Activated CD8-positive, alpha-beta T cell treated with anti-CD3 and anti-CD28 coated beads for 36 hours (primary cell): ENCODE measurements around the gene FBXL17. TPM values are rescaled to one million over a fixed set of nuclear protein-coding genes. Genes with fewer than 3 reads are reported as not detected.

Experiments used
- ATAC-seq: fragments of 200-7000 bp; cut with Tn5 transposase; one replicate; pipeline ENCODE4 v1.10.0; 2021; ENCODE audit warnings: mild to moderate bottlenecking, moderate library complexity
- CTCF ChIA-PET: fragments of 350-600 bp; sonication (Branson Sonifier 250); formaldehyde crosslinking; loops from one replicate; lab custom pipeline; 2021; ENCODE audit warnings: antibody characterized with exemption; lab: Charles Lee
- POLR2A ChIA-PET: fragments of 350-600 bp; sonication (Branson Sonifier 250); formaldehyde crosslinking; loops from one replicate; lab custom pipeline; 2021; ENCODE audit warnings: antibody characterized with exemption; lab: Charles Lee
- DNase-seq: peaks from one replicate; pipeline ENCODE4 v3.0.0-alpha.2; 2020
- H3K27ac Mint-ChIP-seq: one replicate; pipeline ENCODE4 v1.8.0; 2021; ENCODE audit warnings: mild to moderate bottlenecking, mixed read lengths
- H3K27me3 Mint-ChIP-seq: one replicate; pipeline ENCODE4 v1.8.0; 2021; ENCODE audit warnings: mixed read lengths
- H3K36me3 Mint-ChIP-seq: one replicate; pipeline ENCODE4 v1.8.0; 2021; ENCODE audit warnings: low read depth, mixed read lengths
- H3K4me1 Mint-ChIP-seq: one replicate; pipeline ENCODE4 v1.8.0; 2021; ENCODE audit warnings: low read depth, mixed read lengths
- H3K4me3 Mint-ChIP-seq: one replicate; pipeline ENCODE4 v1.8.0; 2021; ENCODE audit warnings: mild to moderate bottlenecking, moderate library complexity, mixed read lengths
- H3K9me3 Mint-ChIP-seq: one replicate; pipeline ENCODE4 v1.8.0; 2021; ENCODE audit warnings: mixed read lengths
- intact Hi-C: fragments of 100-400 bp; cut with micrococcal nuclease; formaldehyde crosslinking; loops from one replicate; pipeline ENCODE4 v1.10.0; 2022
- total RNA-seq, 2 experiments: library from RNA; stranded (reverse); gene quantifications; one replicate each; pipeline ENCODE4 v1.2.3, GENCODE V29; 2021
- TF ChIP-seq, protein P1 (sequence below): fragments of 200-600 bp; IDR thresholded peaks from one replicate; pipeline ENCODE4 v1.8.0; 2022; ENCODE audit warnings: antibody characterized with exemption, mild to moderate bottlenecking

FBXL17 gene
- total RNA-seq, 2 experiments from 2014 or later = 3.0 to 5.3 TPM

- ChIA-PET CTCF (no interaction called here), POLR2A (no interaction called here)
- no peak for DNase-seq
- Mint-ChIP-seq H3K4me3 (no peak overlapping the region), H3K4me1 (no peaks in the 10 kb centered on the region), H3K27me3 (no peaks in the 10 kb centered on the region), H3K36me3 (no peaks in the 10 kb centered on the region), H3K27ac (no peak overlapping the region), H3K9me3 (no peaks in the 10 kb centered on the region)
- TF ChIP-seq, protein P1, sequence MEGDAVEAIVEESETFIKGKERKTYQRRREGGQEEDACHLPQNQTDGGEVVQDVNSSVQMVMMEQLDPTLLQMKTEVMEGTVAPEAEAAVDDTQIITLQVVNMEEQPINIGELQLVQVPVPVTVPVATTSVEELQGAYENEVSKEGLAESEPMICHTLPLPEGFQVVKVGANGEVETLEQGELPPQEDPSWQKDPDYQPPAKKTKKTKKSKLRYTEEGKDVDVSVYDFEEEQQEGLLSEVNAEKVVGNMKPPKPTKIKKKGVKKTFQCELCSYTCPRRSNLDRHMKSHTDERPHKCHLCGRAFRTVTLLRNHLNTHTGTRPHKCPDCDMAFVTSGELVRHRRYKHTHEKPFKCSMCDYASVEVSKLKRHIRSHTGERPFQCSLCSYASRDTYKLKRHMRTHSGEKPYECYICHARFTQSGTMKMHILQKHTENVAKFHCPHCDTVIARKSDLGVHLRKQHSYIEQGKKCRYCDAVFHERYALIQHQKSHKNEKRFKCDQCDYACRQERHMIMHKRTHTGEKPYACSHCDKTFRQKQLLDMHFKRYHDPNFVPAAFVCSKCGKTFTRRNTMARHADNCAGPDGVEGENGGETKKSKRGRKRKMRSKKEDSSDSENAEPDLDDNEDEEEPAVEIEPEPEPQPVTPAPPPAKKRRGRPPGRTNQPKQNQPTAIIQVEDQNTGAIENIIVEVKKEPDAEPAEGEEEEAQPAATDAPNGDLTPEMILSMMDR = no peak
- no peak for ATAC-seq
- intact Hi-C loops = no loop called here
Measured at GRCh38 chr5:108081707-108082106, 300.2 kb downstream of the FBXL17 start.

DNA sequence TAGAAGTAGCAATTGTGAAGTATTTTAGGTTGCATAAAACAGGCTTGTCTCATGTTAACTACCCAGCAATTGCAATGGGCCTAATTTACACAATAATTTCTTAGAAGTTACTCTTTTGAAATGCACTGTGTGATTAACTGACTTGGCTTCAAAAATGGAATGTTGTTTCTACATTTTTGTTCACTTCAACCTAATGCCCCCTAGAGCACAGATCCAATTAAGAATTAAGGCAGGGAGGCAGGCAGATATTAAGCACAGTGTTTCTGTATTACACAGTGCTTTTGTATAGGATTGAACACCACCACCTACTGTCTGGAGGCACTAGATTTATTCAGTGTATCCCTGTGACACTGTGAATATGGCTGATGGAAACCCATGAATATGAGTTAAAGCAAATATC lies 302.1 kb downstream of the FBXL17 start:
- H3K36me3 Mint-ChIP-seq = peaks cover 4% of the 10 kb centered on the region
- ChIA-PET POLR2A (no interaction called here), CTCF (no interaction called here)
- ATAC-seq (no peak), DNase-seq (no peak)
- H3K27ac Mint-ChIP-seq = no peak overlapping the region
- intact Hi-C loops = no loop called here
- no peaks in the 10 kb centered on the region for H3K27me3 Mint-ChIP-seq
- TF ChIP-seq, protein P1 = no peak
- H3K4me3 Mint-ChIP-seq = no peak overlapping the region
- peaks cover 4% of the 10 kb centered on the region for H3K9me3 Mint-ChIP-seq
- no peaks in the 10 kb centered on the region for H3K4me1 Mint-ChIP-seq

DNA sequence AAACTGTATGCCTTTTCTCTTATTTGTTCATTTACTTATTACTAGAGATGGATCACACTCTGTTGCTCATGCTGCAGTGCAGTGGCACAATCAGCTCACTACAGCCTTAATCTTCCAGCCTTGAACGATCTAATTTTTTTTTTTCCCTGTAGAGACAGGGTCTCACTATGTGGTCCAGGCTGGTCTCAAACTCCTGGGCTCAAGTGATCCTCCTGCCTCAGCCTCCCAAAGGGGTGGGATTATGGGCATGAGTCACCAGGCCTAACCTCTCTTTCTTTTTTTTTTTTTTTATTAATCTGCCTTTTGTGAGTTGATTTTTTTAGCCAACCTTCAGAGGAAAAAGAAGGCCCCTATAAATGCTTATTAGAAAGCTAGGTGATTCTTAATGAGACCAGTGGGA lies 303.0 kb downstream of the FBXL17 start:
- Mint-ChIP-seq H3K36me3 (peaks cover 4% of the 10 kb centered on the region), H3K27ac (no peak overlapping the region), H3K27me3 (no peaks in the 10 kb centered on the region), H3K4me1 (no peaks in the 10 kb centered on the region), H3K4me3 (no peak overlapping the region), H3K9me3 (peaks cover 8% of the 10 kb centered on the region)
- ATAC-seq = no peak
- intact Hi-C loops = no loop called here
- no peak for DNase-seq
- CTCF ChIA-PET = interaction anchor here (1.1 kb wide), 1 partner anchor 15 kb away, joined by 4 read pairs; no protein-coding TSS in a partner anchor
- TF ChIP-seq, protein P1 = no peak
- POLR2A ChIA-PET = no interaction called here

DNA sequence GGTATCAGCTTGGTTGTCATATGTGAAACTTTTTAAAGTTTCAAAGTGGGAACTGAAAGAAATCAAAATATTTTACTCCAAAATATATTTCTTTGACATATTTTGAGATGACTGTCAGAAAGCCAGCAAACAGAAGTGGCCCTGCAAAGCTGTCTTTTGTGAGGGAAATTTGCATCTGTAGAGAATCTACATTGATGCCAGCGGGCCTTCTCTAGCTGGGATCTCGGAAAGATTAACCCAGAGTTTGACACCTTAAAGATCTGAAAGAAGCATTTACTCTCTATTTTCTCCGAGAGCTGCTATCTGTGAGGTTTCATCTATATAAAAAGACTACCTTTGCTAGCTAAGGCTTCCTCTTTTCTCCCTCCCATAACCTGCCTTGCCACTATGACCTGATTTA lies 303.6 kb downstream of the FBXL17 start:
- H3K27ac Mint-ChIP-seq = no peak overlapping the region
- H3K36me3 Mint-ChIP-seq = peaks cover 4% of the 10 kb centered on the region
- no peaks in the 10 kb centered on the region for H3K4me1 Mint-ChIP-seq
- H3K4me3 Mint-ChIP-seq = no peak overlapping the region
- H3K27me3 Mint-ChIP-seq = no peaks in the 10 kb centered on the region
- DNase-seq = no peak
- intact Hi-C loops = no loop called here
- TF ChIP-seq, protein P1 = no peak
- CTCF ChIA-PET = interaction anchor here (1.1 kb wide), 1 partner anchor 14 kb away, joined by 4 read pairs; no protein-coding TSS in a partner anchor
- H3K9me3 Mint-ChIP-seq = peaks cover 8% of the 10 kb centered on the region
- POLR2A ChIA-PET = no interaction called here
- no peak for ATAC-seq

DNA sequence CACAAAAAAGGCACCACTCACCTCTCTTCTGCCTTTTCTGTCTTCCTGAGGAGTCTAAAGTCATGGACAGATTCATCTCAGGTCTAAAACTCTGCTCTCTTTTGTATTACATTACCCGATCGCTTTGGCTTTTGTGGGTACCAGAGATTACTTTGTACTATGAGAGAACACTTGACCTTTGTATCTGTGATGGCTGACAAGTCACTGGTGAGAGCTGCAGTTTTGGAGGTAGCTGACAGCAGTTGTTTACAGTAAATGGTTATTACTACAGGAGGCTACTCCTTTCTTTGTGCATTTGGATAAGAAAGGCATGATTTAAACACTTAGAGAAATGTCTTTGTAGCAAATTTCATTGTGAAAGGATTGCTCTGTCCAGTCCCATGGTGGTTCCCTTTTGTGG lies 307.3 kb downstream of the FBXL17 start:
- DNase-seq (no peak), ATAC-seq (no peak)
- TF ChIP-seq, protein P1 = no peak
- H3K36me3 Mint-ChIP-seq = peaks cover 4% of the 10 kb centered on the region
- H3K27ac Mint-ChIP-seq = no peak overlapping the region
- POLR2A ChIA-PET = no interaction called here
- H3K4me3 Mint-ChIP-seq = no peak overlapping the region
- intact Hi-C loops = no loop called here
- H3K9me3 Mint-ChIP-seq = peaks cover 10% of the 10 kb centered on the region
- no peaks in the 10 kb centered on the region for H3K27me3 Mint-ChIP-seq
- H3K4me1 Mint-ChIP-seq = peaks cover 1% of the 10 kb centered on the region
- CTCF ChIA-PET = interaction anchor here (1.1 kb wide), 1 partner anchor 186 kb away, joined by 3 read pairs; no protein-coding TSS in a partner anchor
